Endodermal cell (in vitro differentiated cells): ENCODE results near the gene RPLP2. TPM values are rescaled to one million over a fixed set of nuclear protein-coding genes. Genes with fewer than 3 reads are reported as not detected.
A peak's percentile ranks its signal among the peaks of the same experiment; 100 is the strongest.

Source experiments
- DNase-seq: peaks from one replicate; pipeline ENCODE4 v3.0.0-alpha.2; 2017
- H3K27ac ChIP-seq: 2 replicates; pipeline ENCODE4 v1.5.1; 2013; ENCODE audit warnings: mild to moderate bottlenecking, low read depth, low read length, moderate library complexity
- H3K27me3 ChIP-seq: 2 replicates; pipeline ENCODE4 v1.6.1; 2013; ENCODE audit warnings: mild to moderate bottlenecking, low read length, moderate library complexity; ENCODE audit not compliant: insufficient read depth, control insufficient read depth, poor library complexity, severe bottlenecking
- H3K36me3 ChIP-seq: 2 replicates; pipeline ENCODE4 v1.7.0; 2013; ENCODE audit warnings: mild to moderate bottlenecking, low read length, moderate library complexity; ENCODE audit not compliant: control insufficient read depth, insufficient read depth
- H3K4me1 ChIP-seq: one replicate; pipeline ENCODE4 v1.7.0; 2013; ENCODE audit warnings: low read length; ENCODE audit not compliant: control insufficient read depth, insufficient read depth
- H3K4me3 ChIP-seq: 2 replicates; pipeline ENCODE4 v1.5.1; 2013; ENCODE audit warnings: mild to moderate bottlenecking, low read length, moderate library complexity
- H3K9ac ChIP-seq: 2 replicates; pipeline ENCODE4 v1.6.1; 2013; ENCODE audit warnings: mild to moderate bottlenecking, low read length, moderate library complexity; ENCODE audit not compliant: poor library complexity, severe bottlenecking; ENCODE audit errors: extremely low read depth
- H3K9me3 ChIP-seq: 2 replicates; pipeline ENCODE4 v1.6.1; 2013; ENCODE audit warnings: mild to moderate bottlenecking, low read length, moderate library complexity; ENCODE audit not compliant: control insufficient read depth
- H3K27ac Mint-ChIP-seq: 2 replicates; pipeline ENCODE4 v1.8.0; 2020; ENCODE audit warnings: mixed read lengths
- H3K27me3 Mint-ChIP-seq: 2 replicates; pipeline ENCODE4 v1.8.0; 2021; ENCODE audit warnings: mild to moderate bottlenecking, mixed read lengths; ENCODE audit not compliant: insufficient read depth
- H3K36me3 Mint-ChIP-seq: 2 replicates; pipeline ENCODE4 v1.8.0; 2020; ENCODE audit warnings: low read depth, mixed read lengths
- H3K4me1 Mint-ChIP-seq: 2 replicates; pipeline ENCODE4 v1.8.0; 2020; ENCODE audit warnings: mixed read lengths
- H3K4me3 Mint-ChIP-seq: 2 replicates; pipeline ENCODE4 v1.8.0; 2020; ENCODE audit warnings: mild to moderate bottlenecking, moderate library complexity, mixed read lengths
- H3K9me3 Mint-ChIP-seq: 2 replicates; pipeline ENCODE4 v1.8.0; 2020; ENCODE audit warnings: mild to moderate bottlenecking, mixed read lengths
- CTCF ChIP-seq: fragments of 200-600 bp; sonication (generic); conservative IDR thresholded peaks from 2 replicates; pipeline ENCODE4 v1.5.0; 2021; ENCODE audit warnings: antibody characterized with exemption, mild to moderate bottlenecking
- WGBS, 2 experiments: methylation state at CpG; one replicate each; pipeline versions ENCODE4 v1.1.5 to v1.1.7; 2013; ENCODE audit warnings: missing lambda C conversion rate in 2 of 2, mixed read lengths in 1 of 2; ENCODE audit not compliant: insufficient coverage in 1 of 2, insufficient read length in 1 of 2; 5-methylcytosine and 5-hydroxymethylcytosine counted together
- total RNA-seq, 2 donors: library from RNA; stranded (reverse); fragmentation: NEBNext Ultra II Directional in 1 of 2; extraction: Animal tissue kit (Norgen Biotek cat#: 25700) in 1 of 2; gene quantifications; 2 replicates in 1 of 2; 3 replicates in 1 of 2; pipeline ENCODE4 v1.2.1, GENCODE V29; 2021

The RPLP2 gene
- total RNA-seq, 2 donors from 2014 or later: 1,966 to 2,020 TPM

DNA sequence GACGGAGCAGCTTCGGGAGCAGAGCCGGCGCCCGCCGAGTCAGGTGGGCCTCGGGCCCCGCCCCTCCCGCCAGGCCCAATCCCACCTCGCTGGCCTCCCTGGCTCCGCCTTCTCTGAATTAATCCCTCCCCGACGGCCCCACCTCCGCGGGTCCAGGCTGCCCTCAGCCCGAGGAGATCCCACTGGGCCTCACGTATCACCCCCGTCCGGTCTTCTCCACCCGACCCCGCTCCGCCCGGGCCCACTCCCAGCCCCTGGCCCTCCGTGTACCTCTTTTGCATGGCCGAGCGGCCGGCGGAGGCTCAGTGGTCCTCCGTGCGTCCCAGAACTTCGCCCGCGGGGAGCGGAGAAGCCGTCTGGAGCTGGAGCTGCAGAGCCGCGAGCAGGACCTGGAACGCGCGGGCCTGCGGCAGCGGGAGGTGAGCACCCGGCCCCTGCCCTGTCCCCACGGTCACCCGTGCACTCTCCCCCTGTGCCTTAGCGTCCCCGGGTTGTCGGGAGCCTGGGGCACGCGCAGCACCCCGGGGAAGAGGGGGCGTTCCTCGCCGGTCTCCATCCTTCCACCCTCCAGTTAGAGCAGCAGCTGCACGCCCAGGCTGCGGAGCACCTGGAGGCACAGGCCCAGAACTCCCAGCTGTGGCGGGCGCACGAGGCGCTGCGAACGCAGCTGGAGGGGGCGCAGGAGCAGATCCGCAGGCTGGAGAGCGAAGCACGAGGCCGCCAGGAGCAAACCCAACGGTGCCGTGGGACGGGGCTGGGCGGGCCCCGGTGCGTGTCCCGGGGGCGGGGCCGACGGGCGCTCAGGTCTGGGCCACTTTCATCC lies 20.7 kb downstream of the RPLP2 start:
- H3K27me3 ChIP-seq: peaks cover 61% of the 10 kb centered on the region
- H3K9me3 ChIP-seq: no peaks in the 10 kb centered on the region
- Mint-ChIP-seq H3K4me3 (peak overlapping the region; percentile 59), H3K4me1 (peaks cover 24% of the 10 kb centered on the region), H3K27me3 (peaks cover 50% of the 10 kb centered on the region), H3K36me3 (no peaks in the 10 kb centered on the region), H3K9me3 (no peaks in the 10 kb centered on the region), H3K27ac (no peak overlapping the region)
- no peaks in the 10 kb centered on the region for H3K36me3 ChIP-seq
- TF ChIP-seq CTCF: no peak
- H3K4me3 ChIP-seq: peak overlapping the region; percentile 56
- 0 to 3% methylated on average over 2 to 78 of the region's 78 CpGs for WGBS, 2 experiments
- H3K9ac ChIP-seq: no peak overlapping the region
- H3K27ac ChIP-seq: no peak overlapping the region
- DNase-seq: peak; percentile 96
- H3K4me1 ChIP-seq: peaks cover 20% of the 10 kb centered on the region

DNA sequence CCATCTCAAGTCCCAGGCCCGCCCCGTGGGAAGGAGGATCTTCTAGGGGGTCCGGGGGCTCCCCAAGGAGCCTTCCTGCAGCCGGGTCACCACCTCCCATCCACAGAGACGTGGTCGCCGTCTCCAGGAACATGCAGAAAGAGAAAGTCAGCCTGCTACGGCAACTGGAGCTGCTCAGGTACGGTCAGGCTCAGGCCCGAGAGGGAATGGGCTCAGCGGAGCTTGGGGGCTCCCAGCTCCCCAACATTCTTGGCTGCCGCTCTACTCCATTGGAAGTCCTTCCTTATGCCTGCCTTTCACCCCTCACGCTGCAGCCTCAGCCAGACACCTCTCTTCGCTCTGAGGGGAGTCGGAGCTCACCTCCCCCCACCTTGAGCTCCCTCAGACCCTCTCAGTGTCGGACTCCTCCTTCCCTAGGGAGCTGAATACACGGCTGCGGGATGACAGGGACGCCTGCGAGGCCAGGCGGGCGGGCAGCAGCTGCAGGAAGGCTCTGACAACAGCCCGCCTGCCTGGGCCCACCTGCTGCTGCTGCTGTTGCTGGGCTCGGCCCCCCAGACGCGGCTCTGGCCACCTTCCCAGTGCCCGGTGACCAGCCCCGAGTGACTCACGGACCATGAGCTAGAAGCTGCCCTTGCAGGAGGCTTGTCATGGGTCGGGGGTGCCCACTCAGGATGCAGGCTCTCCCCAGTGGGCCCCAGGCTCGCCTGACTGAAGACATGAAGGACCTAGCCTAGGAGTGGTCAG lies 21.5 kb downstream of the RPLP2 start:
- Histone ChIP-seq H3K36me3 (peaks cover under 1% of the 10 kb centered on the region), H3K9ac (no peak overlapping the region), H3K4me1 (peaks cover 20% of the 10 kb centered on the region), H3K27ac (no peak overlapping the region), H3K9me3 (no peaks in the 10 kb centered on the region), H3K4me3 (no peak overlapping the region), H3K27me3 (peaks cover 53% of the 10 kb centered on the region)
- DNase-seq: no peak
- H3K4me1 Mint-ChIP-seq: peaks cover 24% of the 10 kb centered on the region
- no peak overlapping the region for H3K27ac Mint-ChIP-seq
- 14 to 33% methylated on average over 9 to 31 of the region's 31 CpGs for WGBS, 2 experiments
- peaks cover 2% of the 10 kb centered on the region for H3K36me3 Mint-ChIP-seq
- TF ChIP-seq CTCF: no peak
- peaks cover 50% of the 10 kb centered on the region for H3K27me3 Mint-ChIP-seq
- peak overlapping the region; percentile 59 for H3K4me3 Mint-ChIP-seq
- no peaks in the 10 kb centered on the region for H3K9me3 Mint-ChIP-seq

DNA sequence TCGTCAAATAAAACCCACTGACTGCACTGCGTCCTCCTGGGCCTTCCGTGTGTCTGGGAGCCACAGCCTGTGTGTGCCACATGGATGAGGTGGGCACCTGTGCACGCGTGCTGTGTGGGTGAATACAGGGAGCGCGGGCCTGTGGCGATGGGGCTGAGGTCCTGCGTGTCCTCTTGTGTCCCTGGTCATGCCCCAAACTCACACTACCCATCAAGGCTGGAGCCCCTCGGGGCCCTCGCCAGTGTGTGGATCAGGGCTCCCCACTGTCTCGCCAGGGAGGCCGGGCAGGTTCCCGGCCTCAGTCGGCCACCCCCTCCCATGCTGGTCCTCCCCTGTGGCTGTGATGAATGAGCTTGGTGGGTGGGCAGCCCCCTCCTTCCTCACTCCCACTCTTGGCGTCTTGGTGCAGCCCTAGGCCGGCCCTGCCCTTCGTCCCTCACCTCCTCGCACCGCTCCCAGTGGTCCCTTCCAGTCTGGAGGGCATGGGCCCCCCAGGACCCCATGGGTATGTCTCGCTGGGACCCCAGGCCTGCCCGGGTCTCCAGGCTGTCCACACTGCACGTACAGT lies 22.3 kb downstream of the RPLP2 start:
- peaks cover 8% of the 10 kb centered on the region for H3K36me3 ChIP-seq
- Mint-ChIP-seq H3K36me3 (peaks cover 7% of the 10 kb centered on the region), H3K4me3 (peak overlapping the region; percentile 59), H3K27me3 (peaks cover 47% of the 10 kb centered on the region), H3K4me1 (peaks cover 24% of the 10 kb centered on the region), H3K27ac (no peak overlapping the region), H3K9me3 (no peaks in the 10 kb centered on the region)
- no peaks in the 10 kb centered on the region for H3K9me3 ChIP-seq
- 47 to 59% methylated on average over 20 to 23 of the region's 23 CpGs for WGBS, 2 experiments
- H3K27me3 ChIP-seq: peaks cover 48% of the 10 kb centered on the region
- no peak overlapping the region for H3K9ac ChIP-seq
- H3K27ac ChIP-seq: no peak overlapping the region
- peak overlapping the region; percentile 73 for H3K4me3 ChIP-seq
- TF ChIP-seq CTCF: no peak
- H3K4me1 ChIP-seq: peaks cover 20% of the 10 kb centered on the region
- no peak for DNase-seq
